Measurements from ENCODE around the gene PKIG. TPM values are rescaled to one million over a fixed set of nuclear protein-coding genes. Genes with fewer than 3 reads are reported as not detected.
A peak's percentile ranks its signal among the peaks of the same experiment; 100 is the strongest.

Gene PKIG
- total and polyA plus RNA-seq, 5 donors from 2014 or later = 0.44 to 1.6 (median 1.1) TPM

- Histone ChIP-seq H3K9me3 (ENCODE audit: control insufficient read depth in 2 of 2, low read length in 2 of 2) (no peaks in the 10 kb centered on the region), H3K4me3 (ENCODE audit: low read depth, low read length) (no peak overlapping the region), H3K36me3 (ENCODE audit: control insufficient read depth, insufficient read depth, low read length) (peaks cover 7% of the 10 kb centered on the region), H3K4me1 (ENCODE audit: control insufficient read depth, insufficient read depth, low read length, poor library complexity, severe bottlenecking) (no peaks in the 10 kb centered on the region), H3K27ac (ENCODE audit: insufficient read depth, low read length, poor library complexity, severe bottlenecking) (no peak overlapping the region), H3K27me3 (ENCODE audit: control insufficient read depth, insufficient read depth, low read length) (no peaks in the 10 kb centered on the region)
- no peak for DNase-seq
- no peak for ATAC-seq (ENCODE audit: low read depth in 2 of 2)
- Mint-ChIP-seq H3K4me1 (peaks cover 0 to 4% (median 0%) of the 10 kb centered on the region in 4 donors), H3K9me3 (peaks cover 0 to 3% (median 0%) of the 10 kb centered on the region in 7 donors), H3K27me3 (no peaks in the 10 kb centered on the region), H3K27ac (peak overlapping the region in 2 of 3 donors; percentile 21 to 66), H3K36me3 (peaks cover 9% of the 10 kb centered on the region), H3K4me3 (no peak overlapping the region)
Observed at GRCh38 chr20:44658810-44659209, 76.4 kb downstream of the PKIG start.

GRCh38 chr20:44659931-44660330 lies 77.6 kb downstream of the PKIG start:
- Histone ChIP-seq H3K27me3 (ENCODE audit: control insufficient read depth, insufficient read depth, low read length) (no peaks in the 10 kb centered on the region), H3K4me3 (ENCODE audit: low read depth, low read length) (no peak overlapping the region), H3K27ac (ENCODE audit: insufficient read depth, low read length, poor library complexity, severe bottlenecking) (no peak overlapping the region), H3K4me1 (ENCODE audit: control insufficient read depth, insufficient read depth, low read length, poor library complexity, severe bottlenecking) (no peaks in the 10 kb centered on the region), H3K36me3 (ENCODE audit: control insufficient read depth, insufficient read depth, low read length) (peaks cover 7% of the 10 kb centered on the region), H3K9me3 (ENCODE audit: control insufficient read depth in 2 of 2, low read length in 2 of 2) (no peaks in the 10 kb centered on the region)
- Mint-ChIP-seq H3K9me3 (peaks cover 0 to 3% (median 0%) of the 10 kb centered on the region in 7 donors), H3K27me3 (no peaks in the 10 kb centered on the region), H3K4me1 (peaks cover 0 to 5% (median 4%) of the 10 kb centered on the region in 4 donors), H3K36me3 (peaks cover 9% of the 10 kb centered on the region), H3K27ac (peak overlapping the region in 1 of 3 donors; percentile 77), H3K4me3 (peak overlapping the region in 1 of 4 donors; percentile 41)
- DNase-seq (no peak), ATAC-seq (ENCODE audit: low read depth in 2 of 2) (no peak)

GRCh38 chr20:44660581-44660980 lies 78.2 kb downstream of the PKIG start:
- no peak overlapping the region for H3K4me3 ChIP-seq (ENCODE audit: low read depth, low read length)
- no peak for DNase-seq
- H3K27ac Mint-ChIP-seq = no peak overlapping the region

GRCh38 chr20:44662261-44662660 lies 79.9 kb downstream of the PKIG start:
- no peaks in the 10 kb centered on the region for H3K9me3 ChIP-seq (ENCODE audit: control insufficient read depth in 2 of 2, low read length in 2 of 2)
- no peak overlapping the region for H3K27ac ChIP-seq (ENCODE audit: insufficient read depth, low read length, poor library complexity, severe bottlenecking)
- ATAC-seq (ENCODE audit: low read depth in 2 of 2) = no peak
- no peak overlapping the region for H3K4me3 ChIP-seq (ENCODE audit: low read depth, low read length)
- no peaks in the 10 kb centered on the region for H3K4me1 ChIP-seq (ENCODE audit: control insufficient read depth, insufficient read depth, low read length, poor library complexity, severe bottlenecking)
- peaks cover 0 to 9% (median 5%) of the 10 kb centered on the region in 4 donors for H3K4me1 Mint-ChIP-seq
- DNase-seq = no peak
- no peak overlapping the region for H3K4me3 Mint-ChIP-seq
- peaks cover 9% of the 10 kb centered on the region for H3K36me3 Mint-ChIP-seq
- no peak overlapping the region for H3K27ac Mint-ChIP-seq
- no peaks in the 10 kb centered on the region for H3K27me3 Mint-ChIP-seq
- H3K36me3 ChIP-seq (ENCODE audit: control insufficient read depth, insufficient read depth, low read length) = peaks cover 7% of the 10 kb centered on the region
- peaks cover 0 to 3% (median 0%) of the 10 kb centered on the region in 7 donors for H3K9me3 Mint-ChIP-seq
- no peaks in the 10 kb centered on the region for H3K27me3 ChIP-seq (ENCODE audit: control insufficient read depth, insufficient read depth, low read length)

More at GRCh38 chr20:44660581-44660980, 78.2 kb downstream of the PKIG start:
- Histone ChIP-seq H3K4me1 (ENCODE audit: control insufficient read depth, insufficient read depth, low read length, poor library complexity, severe bottlenecking) (no peaks in the 10 kb centered on the region), H3K27ac (ENCODE audit: insufficient read depth, low read length, poor library complexity, severe bottlenecking) (no peak overlapping the region), H3K36me3 (ENCODE audit: control insufficient read depth, insufficient read depth, low read length) (peaks cover 7% of the 10 kb centered on the region), H3K9me3 (ENCODE audit: control insufficient read depth in 2 of 2, low read length in 2 of 2) (no peaks in the 10 kb centered on the region), H3K27me3 (ENCODE audit: control insufficient read depth, insufficient read depth, low read length) (no peaks in the 10 kb centered on the region)
- Mint-ChIP-seq H3K36me3 (peaks cover 9% of the 10 kb centered on the region), H3K4me3 (no peak overlapping the region), H3K9me3 (peaks cover 0 to 3% (median 0%) of the 10 kb centered on the region in 7 donors), H3K4me1 (peaks cover 0 to 5% (median 4%) of the 10 kb centered on the region in 4 donors), H3K27me3 (no peaks in the 10 kb centered on the region)
- ATAC-seq (ENCODE audit: low read depth in 2 of 2) = no peak

GRCh38 chr20:44664131-44664530 lies 81.8 kb downstream of the PKIG start:
- Mint-ChIP-seq H3K36me3 (peaks cover 6% of the 10 kb centered on the region), H3K4me3 (no peak overlapping the region), H3K9me3 (peaks cover 0 to 2% (median 0%) of the 10 kb centered on the region in 7 donors), H3K4me1 (peaks cover 2 to 9% (median 5%) of the 10 kb centered on the region in 4 donors), H3K27ac (no peak overlapping the region), H3K27me3 (no peaks in the 10 kb centered on the region)
- DNase-seq (no peak), ATAC-seq (ENCODE audit: low read depth in 2 of 2) (no peak)
- no peaks in the 10 kb centered on the region for H3K4me1 ChIP-seq (ENCODE audit: control insufficient read depth, insufficient read depth, low read length, poor library complexity, severe bottlenecking)
- H3K36me3 ChIP-seq (ENCODE audit: control insufficient read depth, insufficient read depth, low read length) = no peaks in the 10 kb centered on the region
- no peak overlapping the region for H3K27ac ChIP-seq (ENCODE audit: insufficient read depth, low read length, poor library complexity, severe bottlenecking)
- H3K27me3 ChIP-seq (ENCODE audit: control insufficient read depth, insufficient read depth, low read length) = no peaks in the 10 kb centered on the region
- no peak overlapping the region for H3K4me3 ChIP-seq (ENCODE audit: low read depth, low read length)
- no peaks in the 10 kb centered on the region for H3K9me3 ChIP-seq (ENCODE audit: control insufficient read depth in 2 of 2, low read length in 2 of 2)

- no peak for ATAC-seq (ENCODE audit: low read depth in 2 of 2)
- peaks cover 10 to 19% (median 17%) of the 10 kb centered on the region in 4 donors for H3K4me1 Mint-ChIP-seq
- DNase-seq = no peak
- peaks cover 7% of the 10 kb centered on the region for H3K36me3 Mint-ChIP-seq
- Histone ChIP-seq H3K27ac (ENCODE audit: insufficient read depth, low read length, poor library complexity, severe bottlenecking) (no peak overlapping the region), H3K36me3 (ENCODE audit: control insufficient read depth, insufficient read depth, low read length) (no peaks in the 10 kb centered on the region), H3K9me3 (ENCODE audit: control insufficient read depth in 2 of 2, low read length in 2 of 2) (no peaks in the 10 kb centered on the region), H3K27me3 (ENCODE audit: control insufficient read depth, insufficient read depth, low read length) (no peaks in the 10 kb centered on the region), H3K4me1 (ENCODE audit: control insufficient read depth, insufficient read depth, low read length, poor library complexity, severe bottlenecking) (no peaks in the 10 kb centered on the region), H3K4me3 (ENCODE audit: low read depth, low read length) (no peak overlapping the region)
- H3K27ac Mint-ChIP-seq = no peak overlapping the region
- no peaks in the 10 kb centered on the region for H3K27me3 Mint-ChIP-seq
- H3K9me3 Mint-ChIP-seq = peaks cover 0 to 2% (median 0%) of the 10 kb centered on the region in 7 donors
- no peak overlapping the region for H3K4me3 Mint-ChIP-seq
Observed at GRCh38 chr20:44666066-44666465, 83.7 kb downstream of the PKIG start.

Other genes with a start within 250 kb of the PKIG start
- gene R3HDML, start 245.5 kb upstream of the PKIG start, total RNA-seq = not detected
- not detected for gene R3HDML, start 245.5 kb upstream of the PKIG start, polyA plus RNA-seq
- gene HNF4A, start 226.9 kb upstream of the PKIG start, total RNA-seq = not detected
- not detected for gene HNF4A, start 226.9 kb upstream of the PKIG start, polyA plus RNA-seq
- 13.2 TPM for gene TTPAL, start 106.7 kb upstream of the PKIG start, total RNA-seq
- 10 to 100 TPM; 11.5 to 14.4 (median 13.7) TPM for gene TTPAL, start 106.7 kb upstream of the PKIG start, polyA plus RNA-seq
- gene SERINC3, start 60.5 kb upstream of the PKIG start, total RNA-seq = 77.3 TPM
- 100 to 1,000 TPM; 195 to 254 (median 202) TPM for gene SERINC3, start 60.5 kb upstream of the PKIG start, polyA plus RNA-seq
- 39.6 TPM for gene ADA, start 69.1 kb downstream of the PKIG start, total RNA-seq
- 10 to 100 TPM; 28.1 to 41.3 (median 37.4) TPM for gene ADA, start 69.1 kb downstream of the PKIG start, polyA plus RNA-seq
- not detected for gene CCN5, start 132.8 kb downstream of the PKIG start, total RNA-seq
- gene CCN5, start 132.8 kb downstream of the PKIG start, polyA plus RNA-seq = not detected
- not detected for gene KCNK15, start 163.3 kb downstream of the PKIG start, total RNA-seq
- gene KCNK15, start 163.3 kb downstream of the PKIG start, polyA plus RNA-seq = not detected
- not detected for gene RIMS4, start 228.0 kb downstream of the PKIG start, total RNA-seq
- gene RIMS4, start 228.0 kb downstream of the PKIG start, polyA plus RNA-seq = not detected